Activated CD8-positive, alpha-beta memory T cell treated with anti-CD3 and anti-CD28 coated beads for 4 hours (primary cell): ENCODE measurements around the gene CANX.

Source experiments
- DNase-seq, 2 donors: peaks; one replicate each; pipeline ENCODE4 v3.0.0-alpha.2; 2020; ENCODE audit warnings: low read depth in 2 of 2

CANX gene

GRCh38 chr5:179774442-179774841 lies 75.7 kb downstream of the CANX start:
- no peak for DNase-seq

GRCh38 chr5:179776411-179776938 lies 77.7 kb downstream of the CANX start:
- no peak for DNase-seq

GRCh38 chr5:179777456-179777855 lies 78.7 kb downstream of the CANX start:
- no peak for DNase-seq

GRCh38 chr5:179777909-179778308 lies 79.1 kb downstream of the CANX start:
- DNase-seq: no peak

- DNase-seq: no peak
Measured at GRCh38 chr5:179778591-179778990, 79.8 kb downstream of the CANX start.

GRCh38 chr5:179779826-179780225 lies 81.1 kb downstream of the CANX start:
- DNase-seq: no peak

- DNase-seq: no peak
Measured at GRCh38 chr5:179780362-179780761, 81.6 kb downstream of the CANX start.
